SU-DHL-6 (cell line): ENCODE results near the gene PGRMC2.

Experiments
- CTCF ChIP-seq: fragments of 200-600 bp; sonication (generic); IDR thresholded peaks from one replicate; pipeline ENCODE4 v1.5.1; 2017; ENCODE audit warnings: antibody characterized with exemption, mild to moderate bottlenecking, low read length, moderate library complexity; ENCODE audit not compliant: insufficient read depth, poor library complexity, severe bottlenecking
- EZH2phosphoT487 ChIP-seq: fragments of 200-600 bp; sonication (generic), shearing (Covaris generic); conservative IDR thresholded peaks from 2 replicates; pipeline ENCODE4 v1.6.1; 2018; ENCODE audit warnings: mild to moderate bottlenecking, antibody characterized with exemption, low read length, moderate library complexity, mixed read lengths

- no peak for TF ChIP-seq CTCF
- no peak for TF ChIP-seq EZH2phosphoT487
These were observed 15.8 kb upstream of the PGRMC2 start for GRCh38 chr4:128303405-128303785.
